ENCODE results near the gene IL1RAPL2. TPM values are rescaled to one million over a fixed set of nuclear protein-coding genes. Genes with fewer than 3 reads are reported as not detected.

IL1RAPL2 gene
- total and polyA plus RNA-seq, 2 donors (not counting 3 experiments of a cell fraction or from before 2014, with no cell fraction given), result not detected

GRCh38 chrX:105038672-105039328, 472.8 kb downstream of the IL1RAPL2 start:
- Histone ChIP-seq H2AFZ (ENCODE audit: low read depth, low read length) (no peak overlapping the region), H3K36me3 (ENCODE audit: control insufficient read depth in 2 of 2, extremely low read depth in 1 of 2, insufficient read depth in 2 of 2, low read length in 2 of 2) (no peaks in the 10 kb centered on the region), H3K27me3 (ENCODE audit: control insufficient read depth in 2 of 2, insufficient read depth in 2 of 2, low read length in 2 of 2) (no peaks in the 10 kb centered on the region), H3K27ac (ENCODE audit: insufficient read depth, low read depth, low read length) (no peak overlapping the region), H3K4me3 (replicated peaks in 1 of 3; ENCODE audit: insufficient read depth in 1 of 3, low read depth in 1 of 3, low read length in 3 of 3) (no peak overlapping the region), H3K4me1 (ENCODE audit: control insufficient read depth, extremely low read depth, insufficient read depth, low read length) (no peaks in the 10 kb centered on the region), H3K9ac (replicated peaks; ENCODE audit: extremely low read depth, insufficient read depth, low read length) (no peak overlapping the region), H3K9me3 (replicated peaks; ENCODE audit: control insufficient read depth, insufficient read depth, low read length) (no peaks in the 10 kb centered on the region), H4K20me1 (replicated peaks; ENCODE audit: control insufficient read depth, extremely low read depth, insufficient read depth, low read length) (no peaks in the 10 kb centered on the region), H3K9me1 (replicated peaks; ENCODE audit: control insufficient read depth, extremely low read depth, insufficient read depth, low read length) (no peaks in the 10 kb centered on the region), H3K79me2 (ENCODE audit: control insufficient read depth, insufficient read depth, low read length) (no peaks in the 10 kb centered on the region), H3K4me2 (ENCODE audit: insufficient read depth, low read length) (no peak overlapping the region)
- BruUV-seq (replicated peaks), result no TSS peak
- CTCF ChIA-PET, result no interaction called here
- DNase-seq (ENCODE audit: low read depth, low spot score) (no peak), FAIRE-seq (no peak)
- TF ChIP-seq CTCF (IDR thresholded peaks at IDR 0.05; ENCODE audit: extremely low read depth in 1 of 2, insufficient read depth in 1 of 2, low read depth in 1 of 2, low read length in 2 of 2) (no peak), EZH2 (IDR thresholded peaks at IDR 0.05; ENCODE audit: borderline replicate concordance, low read depth, low read length, severe bottlenecking) (no peak), POLR2AphosphoS5 (IDR thresholded peaks at IDR 0.05; ENCODE audit: insufficient read depth, low read depth, low read length) (no peak), MYC (IDR thresholded peaks at IDR 0.05; ENCODE audit: low read depth, low read length) (no peak), MAX (IDR thresholded peaks at IDR 0.05; ENCODE audit: insufficient read depth, insufficient read length) (no peak), POLR2A (IDR thresholded peaks at IDR 0.05; ENCODE audit: low read depth, low read length) (no peak), GATA2 (IDR thresholded peaks at IDR 0.05; ENCODE audit: insufficient read depth, insufficient read length, low read depth, low read length) (no peak), JUN (IDR thresholded peaks at IDR 0.05; ENCODE audit: borderline replicate concordance, insufficient read depth, insufficient read length, low read depth) (no peak), FOS (IDR thresholded peaks at IDR 0.05; ENCODE audit: borderline replicate concordance, insufficient read depth, low read length) (no peak)
- POLR2A ChIA-PET, result no interaction called here
- dilution Hi-C loops (cut with MboI; ENCODE audit: extremely low pct_ligation_motif_present, low sequenced_read_pairs), result no loop called here
- intact Hi-C loops (cut with micrococcal nuclease), result no loop called here
